CD14-positive monocyte (primary cell): Measurements from ENCODE around the gene CNTNAP2. TPM values are rescaled to one million over a fixed set of nuclear protein-coding genes. Genes with fewer than 3 reads are reported as not detected.

Experiments
- DNase-seq, 3 donors: peaks; one replicate each; pipeline ENCODE4 v3.0.0-alpha.2; 2011 to 2022
- H2AFZ ChIP-seq: 2 replicates; pipeline ENCODE4 v1.6.0; 2012; ENCODE audit warnings: mild to moderate bottlenecking, low read depth, low read length, inconsistent platforms; ENCODE audit not compliant: insufficient read depth, poor library complexity, severe bottlenecking
- H3K27ac ChIP-seq, 2 donors: 1 replicate in 1 of 2; 2 replicates in 1 of 2; pipeline ENCODE4 v1.5.1; 2012 to 2013; ENCODE audit warnings: low read length in 2 of 2, control low read depth in 1 of 2, inconsistent platforms in 1 of 2, low read depth in 1 of 2, mild to moderate bottlenecking in 1 of 2
- H3K27me3 ChIP-seq, 2 donors: one replicate each; pipeline versions ENCODE4 v1.6.0 to v1.6.1; 2011 to 2013; ENCODE audit warnings: low read length in 2 of 2; ENCODE audit not compliant: control insufficient read depth in 2 of 2, insufficient read depth in 2 of 2
- H3K36me3 ChIP-seq, 2 donors: replicated peaks in 1 of 2; 1 replicate in 1 of 2; 2 replicates in 1 of 2; pipeline versions ENCODE4 v1.5.1 to v1.6.1; 2012 to 2013; ENCODE audit warnings: low read length in 2 of 2, control low read depth in 1 of 2, inconsistent platforms in 1 of 2, mild to moderate bottlenecking in 1 of 2; ENCODE audit not compliant: insufficient read depth in 2 of 2, control insufficient read depth in 1 of 2
- H3K4me1 ChIP-seq, 2 donors: 1 replicate in 1 of 2; 2 replicates in 1 of 2; pipeline versions ENCODE4 v1.5.1 to v1.6.1; 2012 to 2013; ENCODE audit warnings: low read length in 2 of 2, control low read depth in 1 of 2, inconsistent platforms in 1 of 2, mild to moderate bottlenecking in 1 of 2, moderate library complexity in 1 of 2; ENCODE audit not compliant: insufficient read depth in 2 of 2, control insufficient read depth in 1 of 2
- H3K4me2 ChIP-seq: replicated peaks from 2 replicates; pipeline ENCODE3; 2012; ENCODE audit warnings: low read length, moderate library complexity, mild to moderate bottlenecking; ENCODE audit not compliant: poor library complexity, severe bottlenecking; ENCODE audit errors: extremely low read depth
- H3K4me3 ChIP-seq, 3 experiments: fragments of 200-600 bp in 1 of 3; sonication (generic) in 1 of 3; replicated peaks in 1 of 3; 1 replicate in 2 of 3; 2 replicates in 1 of 3; pipeline ENCODE4 v1.5.1; 2011 to 2013; ENCODE audit warnings: low read length in 3 of 3, mild to moderate bottlenecking in 3 of 3, control low read depth in 2 of 3, low read depth in 2 of 3, inconsistent platforms in 1 of 3, moderate library complexity in 1 of 3
- H3K79me2 ChIP-seq: 2 replicates; pipeline ENCODE4 v1.6.0; 2012; ENCODE audit warnings: mild to moderate bottlenecking, control low read depth, inconsistent platforms, low read length, moderate library complexity; ENCODE audit not compliant: insufficient read depth
- H3K9ac ChIP-seq: 2 replicates; pipeline ENCODE4 v1.6.0; 2017; ENCODE audit warnings: low read length, mild to moderate bottlenecking; ENCODE audit not compliant: insufficient read depth, poor library complexity, severe bottlenecking
- H3K9me3 ChIP-seq, 2 donors: replicated peaks in 1 of 2; 1 replicate in 1 of 2; 2 replicates in 1 of 2; pipeline versions ENCODE4 v1.5.1 to v1.6.1; 2012 to 2013; ENCODE audit warnings: low read length in 2 of 2, control low read depth in 1 of 2; ENCODE audit not compliant: control insufficient read depth in 1 of 2, insufficient read depth in 1 of 2
- H4K20me1 ChIP-seq: 2 replicates; pipeline ENCODE4 v1.6.0; 2012; ENCODE audit warnings: mild to moderate bottlenecking, low read length, control low read depth, moderate library complexity; ENCODE audit not compliant: insufficient read depth
- H3K27ac Mint-ChIP-seq, 7 donors: one replicate each; pipeline ENCODE4 v1.8.0; 2020; ENCODE audit warnings: mild to moderate bottlenecking in 7 of 7, mixed read lengths in 7 of 7, moderate library complexity in 6 of 7, inconsistent platforms in 2 of 7
- H3K27me3 Mint-ChIP-seq, 3 donors: one replicate each; pipeline ENCODE4 v1.8.0; 2021 to 2022; ENCODE audit warnings: low read depth in 3 of 3, mild to moderate bottlenecking in 3 of 3, mixed read lengths in 3 of 3, moderate library complexity in 3 of 3, inconsistent platforms in 1 of 3
- H3K36me3 Mint-ChIP-seq, 2 donors: one replicate each; pipeline ENCODE4 v1.8.0; 2020; ENCODE audit warnings: mixed read lengths in 2 of 2, inconsistent platforms in 1 of 2, mild to moderate bottlenecking in 1 of 2
- H3K4me1 Mint-ChIP-seq: one replicate; pipeline ENCODE4 v1.8.0; 2020; ENCODE audit warnings: mild to moderate bottlenecking, mixed read lengths
- H3K4me3 Mint-ChIP-seq, 2 donors: one replicate each; pipeline ENCODE4 v1.8.0; 2020; ENCODE audit warnings: mild to moderate bottlenecking in 2 of 2, mixed read lengths in 2 of 2, moderate library complexity in 1 of 2
- H3K9me3 Mint-ChIP-seq, 7 donors: one replicate each; pipeline ENCODE4 v1.8.0; 2020 to 2022; ENCODE audit warnings: mixed read lengths in 7 of 7, mild to moderate bottlenecking in 6 of 7, moderate library complexity in 6 of 7, inconsistent platforms in 2 of 7
- WGBS: methylation state at CpG from one replicate; pipeline ENCODE4 v1.1.5; 2013; ENCODE audit warnings: missing lambda C conversion rate; ENCODE audit not compliant: insufficient coverage; 5-methylcytosine and 5-hydroxymethylcytosine counted together
- intact Hi-C, 2 donors: fragments of 100-400 bp; cut with micrococcal nuclease; formaldehyde crosslinking; loops; one replicate each; pipeline versions ENCODE4 v1.15.0 to v1.15.1; 2023
- polyA plus RNA-seq, 3 donors: library from polyadenylated mRNA; depleted of rRNA in 1 of 3; unstranded in 2 of 3; stranded (reverse) in 1 of 3; fragments of 300-500 nt in 2 of 3; fragments of >200 nt in 1 of 3; fragmentation: Illumina TruSeq in 2 of 3; gene quantifications; 1 replicate in 2 of 3; 2 replicates in 1 of 3; pipeline ENCODE4 v1.2.3, GENCODE V29; 2012 to 2021
- TF ChIP-seq, protein P1 (sequence below): fragments of 200-600 bp; IDR thresholded peaks from one replicate; pipeline ENCODE4 v1.8.0; 2022; ENCODE audit warnings: antibody characterized with exemption, mild to moderate bottlenecking

CNTNAP2 gene
- polyA plus RNA-seq, 3 donors = 0.01 TPM; not detected in 2

GRCh38 chr7:148398844-148399365 is 2282.3 kb downstream of the CNTNAP2 start:
- H3K27me3 ChIP-seq = peaks cover 0 to 2% of the 10 kb centered on the region in 2 donors
- H2AFZ ChIP-seq = no peak overlapping the region
- no peaks in the 10 kb centered on the region for H3K79me2 ChIP-seq
- H3K9me3 ChIP-seq = no peaks in the 10 kb centered on the region
- 85% methylated on average over 7 of the region's 7 CpGs for WGBS
- Mint-ChIP-seq H3K4me3 (no peak overlapping the region), H3K36me3 (no peaks in the 10 kb centered on the region), H3K9me3 (peaks cover 0 to 3% (median 0%) of the 10 kb centered on the region in 7 donors), H3K27me3 (peaks cover 4 to 20% (median 11%) of the 10 kb centered on the region in 3 donors), H3K27ac (no peak overlapping the region), H3K4me1 (no peaks in the 10 kb centered on the region)
- H3K27ac ChIP-seq = no peak overlapping the region
- intact Hi-C loops = no loop called here
- TF ChIP-seq, protein P1, sequence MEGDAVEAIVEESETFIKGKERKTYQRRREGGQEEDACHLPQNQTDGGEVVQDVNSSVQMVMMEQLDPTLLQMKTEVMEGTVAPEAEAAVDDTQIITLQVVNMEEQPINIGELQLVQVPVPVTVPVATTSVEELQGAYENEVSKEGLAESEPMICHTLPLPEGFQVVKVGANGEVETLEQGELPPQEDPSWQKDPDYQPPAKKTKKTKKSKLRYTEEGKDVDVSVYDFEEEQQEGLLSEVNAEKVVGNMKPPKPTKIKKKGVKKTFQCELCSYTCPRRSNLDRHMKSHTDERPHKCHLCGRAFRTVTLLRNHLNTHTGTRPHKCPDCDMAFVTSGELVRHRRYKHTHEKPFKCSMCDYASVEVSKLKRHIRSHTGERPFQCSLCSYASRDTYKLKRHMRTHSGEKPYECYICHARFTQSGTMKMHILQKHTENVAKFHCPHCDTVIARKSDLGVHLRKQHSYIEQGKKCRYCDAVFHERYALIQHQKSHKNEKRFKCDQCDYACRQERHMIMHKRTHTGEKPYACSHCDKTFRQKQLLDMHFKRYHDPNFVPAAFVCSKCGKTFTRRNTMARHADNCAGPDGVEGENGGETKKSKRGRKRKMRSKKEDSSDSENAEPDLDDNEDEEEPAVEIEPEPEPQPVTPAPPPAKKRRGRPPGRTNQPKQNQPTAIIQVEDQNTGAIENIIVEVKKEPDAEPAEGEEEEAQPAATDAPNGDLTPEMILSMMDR = no peak
- no peaks in the 10 kb centered on the region for H4K20me1 ChIP-seq
- H3K4me2 ChIP-seq = no peak overlapping the region
- H3K9ac ChIP-seq = no peak overlapping the region
- H3K36me3 ChIP-seq = no peaks in the 10 kb centered on the region
- no peak overlapping the region for H3K4me3 ChIP-seq
- no peaks in the 10 kb centered on the region for H3K4me1 ChIP-seq
- DNase-seq = no peak

- H3K27me3 ChIP-seq = peaks cover 0 to 2% of the 10 kb centered on the region in 2 donors
- H3K36me3 Mint-ChIP-seq = no peaks in the 10 kb centered on the region
- H3K27ac ChIP-seq = no peak overlapping the region
- H3K79me2 ChIP-seq = no peaks in the 10 kb centered on the region
- H3K4me2 ChIP-seq = no peak overlapping the region
- 70% methylated on average over 8 of the region's 14 CpGs for WGBS
- no peaks in the 10 kb centered on the region for H4K20me1 ChIP-seq
- no peak overlapping the region for H2AFZ ChIP-seq
- intact Hi-C loops = no loop called here
- H3K36me3 ChIP-seq = no peaks in the 10 kb centered on the region
- H3K27ac Mint-ChIP-seq = no peak overlapping the region
- peak overlapping the region in 1 of 2 donors; percentile 11 for H3K4me3 Mint-ChIP-seq
- no peak for DNase-seq
- TF ChIP-seq, protein P1 = no peak
- H3K9me3 Mint-ChIP-seq = peaks cover 0 to 3% (median 0%) of the 10 kb centered on the region in 7 donors
- H3K4me1 ChIP-seq = no peaks in the 10 kb centered on the region
- H3K4me1 Mint-ChIP-seq = no peaks in the 10 kb centered on the region
- H3K9ac ChIP-seq = no peak overlapping the region
- H3K27me3 Mint-ChIP-seq = peaks cover 4 to 20% (median 9%) of the 10 kb centered on the region in 3 donors
- no peaks in the 10 kb centered on the region for H3K9me3 ChIP-seq
- H3K4me3 ChIP-seq = no peak overlapping the region
These were observed 2283.5 kb downstream of the CNTNAP2 start for GRCh38 chr7:148400101-148400500.
